ENCODE results near the gene DENND6B.

- no peak for TF ChIP-seq CTCF (IDR thresholded peaks at IDR 0.05)
- TF ChIP-seq POLR2A (IDR thresholded peaks at IDR 0.05) = no peak
These were observed 40.0 kb downstream of the DENND6B start for GRCh38 chr22:50286701-50287318.
